ENCODE data around the gene STUB1.

- TF ChIP-seq POLR2AphosphoS5 (IDR thresholded peaks at IDR 0.05): no peak
- no peak for TF ChIP-seq CTCF (IDR thresholded peaks at IDR 0.05)
- TF ChIP-seq POLR2A (IDR thresholded peaks at IDR 0.05): no peak
- no peak for TF ChIP-seq EP300 (IDR thresholded peaks at IDR 0.05; ENCODE audit: low read depth)
Measured at GRCh38 chr16:693766-694165, 13.6 kb downstream of the STUB1 start.

Measured in transverse colon (tissue), 4 donors.